PC-9 (cell line): ENCODE measurements around the gene CLEC5A. TPM values are rescaled to one million over a fixed set of nuclear protein-coding genes. Genes with fewer than 3 reads are reported as not detected.
"Not testable (repeated sequence)": the region's sequence is repeated elsewhere in the genome, so short reads cannot be mapped to it uniquely, and the experiment has no call there.

Source experiments
- BruUV-seq: library from RNA; stranded (reverse); fragments of 400-500 nt; replicated peaks from 2 replicates; lab custom pipeline; 2021; lab: Mats Ljungman, UMichigan
- CTCF ChIA-PET: fragments of 300-600 bp; sonication (Branson Sonifier 250); formaldehyde crosslinking; loops from one replicate; lab custom pipeline; 2022; ENCODE audit warnings: antibody characterized with exemption; lab: Charles Lee
- POLR2A ChIA-PET: fragments of 300-600 bp; sonication (Branson Sonifier 250); formaldehyde crosslinking; loops from one replicate; lab custom pipeline; 2022; ENCODE audit warnings: antibody characterized with exemption; ENCODE audit not compliant: unreplicated experiment; lab: Charles Lee
- DNase-seq, 2 experiments: peaks; one replicate each; pipeline versions ENCODE4 v3.0.0 to v3.0.0-alpha.2; 2015 to 2022; ENCODE audit warnings: mixed read lengths in 1 of 2
- H2AFZ ChIP-seq: fragments of 200-600 bp; sonication (generic); 2 replicates; pipeline ENCODE4 v1.8.1; 2017; ENCODE audit warnings: antibody characterized with exemption
- H3F3A ChIP-seq: fragments of 200-600 bp; sonication (generic); 2 replicates; pipeline ENCODE4 v1.8.1; 2017; ENCODE audit warnings: antibody characterized with exemption, mild to moderate bottlenecking, low read depth; ENCODE audit not compliant: insufficient read depth
- H3K27ac ChIP-seq: fragments of 200-600 bp; sonication (generic); 2 replicates; pipeline ENCODE4 v1.6.1; 2016; ENCODE audit warnings: mixed run types
- H3K27me3 ChIP-seq: fragments of 200-600 bp; sonication (generic); 2 replicates; pipeline ENCODE4 v1.6.1; 2016; ENCODE audit warnings: low read depth, mixed run types; ENCODE audit not compliant: insufficient read depth
- H3K36me3 ChIP-seq: fragments of 200-600 bp; sonication (generic); 2 replicates; pipeline ENCODE4 v1.6.1; 2016; ENCODE audit warnings: low read depth, mixed run types
- H3K4me1 ChIP-seq: fragments of 200-600 bp; sonication (generic); replicated peaks from 2 replicates; pipeline ENCODE4 v1.6.1; 2016; ENCODE audit warnings: mixed run types; ENCODE audit not compliant: insufficient read depth
- H3K4me2 ChIP-seq: fragments of 200-600 bp; sonication (generic); 2 replicates; pipeline ENCODE4 v1.6.1; 2017; ENCODE audit warnings: mixed run types
- H3K4me3 ChIP-seq: fragments of 200-600 bp; sonication (generic); 2 replicates; pipeline ENCODE4 v1.6.1; 2016; ENCODE audit warnings: mixed run types
- H3K79me2 ChIP-seq: fragments of 200-600 bp; sonication (generic); 2 replicates; pipeline ENCODE4 v1.6.1; 2017; ENCODE audit warnings: low read depth, mixed run types
- H3K9me2 ChIP-seq: fragments of 200-600 bp; sonication (generic); 2 replicates; pipeline ENCODE4 v1.8.1; 2017; ENCODE audit warnings: mild to moderate bottlenecking; ENCODE audit not compliant: insufficient read depth
- H3K9me3 ChIP-seq: fragments of 200-600 bp; sonication (generic); 2 replicates; pipeline ENCODE4 v1.8.1; 2016; ENCODE audit warnings: low read depth; ENCODE audit not compliant: insufficient read depth
- H4K20me1 ChIP-seq: fragments of 200-600 bp; sonication (generic); 2 replicates; pipeline ENCODE4 v1.8.1; 2017; ENCODE audit not compliant: insufficient read depth
- CTCF ChIP-seq: fragments of 200-600 bp; sonication (generic); conservative IDR thresholded peaks from 2 replicates; pipeline ENCODE4 v1.6.1; 2017; ENCODE audit warnings: mixed run types, antibody characterized with exemption, mild to moderate bottlenecking, moderate library complexity
- EZH2 ChIP-seq: fragments of 200-600 bp; sonication (generic); IDR thresholded peaks from 2 replicates; pipeline ENCODE4 v1.8.0; 2017; ENCODE audit warnings: antibody characterized with exemption, low read depth
- intact Hi-C: fragments of 100-400 bp; cut with micrococcal nuclease; formaldehyde crosslinking; loops from one replicate; pipeline ENCODE4 v1.10.0; 2022; ENCODE audit not compliant: unreplicated experiment
- total RNA-seq: library from RNA; stranded (reverse); gene quantifications from 2 replicates; pipeline ENCODE4 v1.2.3, GENCODE V29; 2021

The CLEC5A gene
- total RNA-seq, 1 experiment from 2014 or later: not detected

GRCh38 chr7:141986923-141987322 is 40.1 kb upstream of the CLEC5A start:
- Histone ChIP-seq H3K27ac (no peak overlapping the region), H3K79me2 (no peaks in the 10 kb centered on the region), H3K9me2 (no peaks in the 10 kb centered on the region), H3K9me3 (no peaks in the 10 kb centered on the region), H3K4me2 (no peak overlapping the region), H3K4me3 (no peak overlapping the region), H3K36me3 (no peaks in the 10 kb centered on the region), H3K4me1 (no peaks in the 10 kb centered on the region), H3F3A (no peaks in the 10 kb centered on the region), H2AFZ (no peak overlapping the region), H4K20me1 (no peaks in the 10 kb centered on the region), H3K27me3 (no peaks in the 10 kb centered on the region)
- ChIA-PET CTCF (no interaction called here), POLR2A (no interaction called here)
- DNase-seq: no peak
- no TSS peak for BruUV-seq
- intact Hi-C loops: no loop called here
- no peak for TF ChIP-seq EZH2
- TF ChIP-seq CTCF: no peak

- H2AFZ ChIP-seq, H3F3A ChIP-seq, H3K4me2 ChIP-seq, intact Hi-C loops, H4K20me1 ChIP-seq, H3K36me3 ChIP-seq, H3K9me3 ChIP-seq, DNase-seq, H3K4me3 ChIP-seq, H3K27me3 ChIP-seq, H3K9me2 ChIP-seq, POLR2A ChIA-PET, H3K27ac ChIP-seq, H3K4me1 ChIP-seq, BruUV-seq, H3K79me2 ChIP-seq: not testable (repeated sequence)
- CTCF ChIA-PET: interaction anchor here (0.6 kb wide), 1 partner anchor 204 kb away, joined by 4 read pairs; no protein-coding TSS in a partner anchor
Measured at GRCh38 chr7:141985926-141986325, 39.2 kb upstream of the CLEC5A start.

- H3K36me3 ChIP-seq: no peaks in the 10 kb centered on the region
- no peaks in the 10 kb centered on the region for H4K20me1 ChIP-seq
- no peak overlapping the region for H3K27ac ChIP-seq
- CTCF ChIA-PET: no interaction called here
- H3K9me2 ChIP-seq: no peaks in the 10 kb centered on the region
- no peaks in the 10 kb centered on the region for H3K79me2 ChIP-seq
- no peak overlapping the region for H3K4me2 ChIP-seq
- POLR2A ChIA-PET: no interaction called here
- no peaks in the 10 kb centered on the region for H3K27me3 ChIP-seq
- no peak overlapping the region for H2AFZ ChIP-seq
- H3K9me3 ChIP-seq: no peaks in the 10 kb centered on the region
- intact Hi-C loops: loop anchor here (5.0 to 10.0 kb wide), 7 partner anchors 343 to 1025 kb away; no protein-coding TSS in a partner anchor
- H3F3A ChIP-seq: no peaks in the 10 kb centered on the region
- BruUV-seq: no TSS peak
- no peak for DNase-seq
- TF ChIP-seq EZH2 (no peak), CTCF (no peak)
- no peak overlapping the region for H3K4me3 ChIP-seq
- H3K4me1 ChIP-seq: no peaks in the 10 kb centered on the region; the same call in 1 of the 2 replicates
Measured at GRCh38 chr7:141979568-141979967, 32.8 kb upstream of the CLEC5A start.

GRCh38 chr7:141978351-141978750 is 31.6 kb upstream of the CLEC5A start:
- H3K27me3 ChIP-seq: no peaks in the 10 kb centered on the region
- H2AFZ ChIP-seq: no peak overlapping the region
- CTCF ChIA-PET: interaction anchor here (0.6 kb wide), 1 partner anchor 136 kb away, joined by 6 read pairs; no protein-coding TSS in a partner anchor
- no peaks in the 10 kb centered on the region for H3K9me3 ChIP-seq
- no peak overlapping the region for H3K4me2 ChIP-seq
- H3K36me3 ChIP-seq: no peaks in the 10 kb centered on the region
- no peak overlapping the region for H3K27ac ChIP-seq
- H3K79me2 ChIP-seq: no peaks in the 10 kb centered on the region
- intact Hi-C loops: loop anchor here (5.0 to 10.0 kb wide), 7 partner anchors 344 to 1026 kb away; no protein-coding TSS in a partner anchor
- TF ChIP-seq EZH2: no peak
- no peak for TF ChIP-seq CTCF
- no peaks in the 10 kb centered on the region for H3F3A ChIP-seq
- H4K20me1 ChIP-seq: no peaks in the 10 kb centered on the region
- no peaks in the 10 kb centered on the region for H3K9me2 ChIP-seq
- no peak for DNase-seq
- BruUV-seq: no TSS peak
- H3K4me3 ChIP-seq: no peak overlapping the region
- POLR2A ChIA-PET: no interaction called here
- no peaks in the 10 kb centered on the region; the same call in 1 of the 2 replicates for H3K4me1 ChIP-seq
